ENCODE results near the gene OR2T10.

The OR2T10 gene

GRCh38 chr1:248599396-248599795 is 1.9 kb upstream of the OR2T10 start:
- Histone ChIP-seq H3K4me3 (ENCODE audit: low read depth, low read length) (no peak overlapping the region), H3K36me3 (no peaks in the 10 kb centered on the region), H3K27me3 (ENCODE audit: insufficient read depth, low read depth, severe bottlenecking) (peaks cover 55% of the 10 kb centered on the region), H3K9me3 (ENCODE audit: severe bottlenecking) (no peaks in the 10 kb centered on the region), H3K27ac (no peak overlapping the region)
- TF ChIP-seq CTCF (IDR thresholded peaks at IDR 0.05; ENCODE audit: low read depth, low read length), result no peak
- no peak for DNase-seq

- Histone ChIP-seq H3K27ac (no peak overlapping the region), H3K9me3 (ENCODE audit: severe bottlenecking) (no peaks in the 10 kb centered on the region), H3K36me3 (no peaks in the 10 kb centered on the region), H3K4me3 (ENCODE audit: low read depth, low read length) (no peak overlapping the region), H3K27me3 (ENCODE audit: insufficient read depth, low read depth, severe bottlenecking) (peaks cover 67% of the 10 kb centered on the region)
- no peak for DNase-seq
- no peak for TF ChIP-seq CTCF (IDR thresholded peaks at IDR 0.05; ENCODE audit: low read depth, low read length)
These were observed 885 bp downstream of the OR2T10 start for GRCh38 chr1:248596615-248597014.

GRCh38 chr1:248593226-248593625 is 4.3 kb downstream of the OR2T10 start:
- no peaks in the 10 kb centered on the region for H3K36me3 ChIP-seq
- no peak for DNase-seq
- no peak overlapping the region for H3K27ac ChIP-seq
- no peaks in the 10 kb centered on the region for H3K9me3 ChIP-seq (ENCODE audit: severe bottlenecking)
- H3K4me3 ChIP-seq (ENCODE audit: low read depth, low read length), result no peak overlapping the region
- TF ChIP-seq CTCF (IDR thresholded peaks at IDR 0.05; ENCODE audit: low read depth, low read length), result no peak
- peaks cover 69% of the 10 kb centered on the region for H3K27me3 ChIP-seq (ENCODE audit: insufficient read depth, low read depth, severe bottlenecking)

GRCh38 chr1:248592655-248593054 is 4.8 kb downstream of the OR2T10 start:
- Histone ChIP-seq H3K27ac (no peak overlapping the region), H3K4me3 (ENCODE audit: low read depth, low read length) (no peak overlapping the region), H3K27me3 (ENCODE audit: insufficient read depth, low read depth, severe bottlenecking) (peaks cover 66% of the 10 kb centered on the region), H3K36me3 (no peaks in the 10 kb centered on the region), H3K9me3 (ENCODE audit: severe bottlenecking) (no peaks in the 10 kb centered on the region)
- TF ChIP-seq CTCF (IDR thresholded peaks at IDR 0.05; ENCODE audit: low read depth, low read length), result no peak
- no peak for DNase-seq

- TF ChIP-seq CTCF (IDR thresholded peaks at IDR 0.05; ENCODE audit: low read depth, low read length), result no peak
- Histone ChIP-seq H3K27me3 (ENCODE audit: insufficient read depth, low read depth, severe bottlenecking) (peaks cover 43% of the 10 kb centered on the region), H3K4me3 (ENCODE audit: low read depth, low read length) (no peak overlapping the region), H3K27ac (no peak overlapping the region), H3K36me3 (no peaks in the 10 kb centered on the region), H3K9me3 (ENCODE audit: severe bottlenecking) (no peaks in the 10 kb centered on the region)
- DNase-seq, result no peak
These were observed 7.4 kb downstream of the OR2T10 start for GRCh38 chr1:248590055-248590454.

GRCh38 chr1:248589334-248589733 is 8.2 kb downstream of the OR2T10 start:
- TF ChIP-seq CTCF (IDR thresholded peaks at IDR 0.05; ENCODE audit: low read depth, low read length), result no peak
- Histone ChIP-seq H3K27me3 (ENCODE audit: insufficient read depth, low read depth, severe bottlenecking) (peaks cover 36% of the 10 kb centered on the region), H3K36me3 (no peaks in the 10 kb centered on the region), H3K4me3 (ENCODE audit: low read depth, low read length) (no peak overlapping the region), H3K9me3 (ENCODE audit: severe bottlenecking) (no peaks in the 10 kb centered on the region), H3K27ac (no peak overlapping the region)
- DNase-seq, result no peak
